H9 (cell line): ENCODE data around the gene RDH12. TPM values are rescaled to one million over a fixed set of nuclear protein-coding genes. Genes with fewer than 3 reads are reported as not detected.

Experiments
- DNase-seq: peaks from one replicate; pipeline ENCODE4 v3.0.0-alpha.2; 2017
- H2AFZ ChIP-seq: one replicate; pipeline ENCODE4 v1.6.1; 2013; ENCODE audit warnings: mild to moderate bottlenecking, low read length, control low read depth, moderate library complexity
- H2AK5ac ChIP-seq: 2 replicates; pipeline ENCODE4 v1.6.1; 2013; ENCODE audit warnings: low read length, control low read depth, mixed read lengths; ENCODE audit not compliant: insufficient read length
- H2BK120ac ChIP-seq: one replicate; pipeline ENCODE4 v1.6.1; 2013; ENCODE audit warnings: low read depth, mild to moderate bottlenecking, low read length, control low read depth, inconsistent platforms; ENCODE audit not compliant: poor library complexity, severe bottlenecking
- H2BK12ac ChIP-seq: 2 replicates; pipeline ENCODE4 v1.6.1; 2013; ENCODE audit warnings: low read length, control low read depth, mixed read lengths, low read depth; ENCODE audit not compliant: insufficient read length
- H2BK15ac ChIP-seq: 2 replicates; pipeline ENCODE4 v1.6.1; 2013; ENCODE audit warnings: low read depth, low read length, control low read depth
- H2BK20ac ChIP-seq: one replicate; pipeline ENCODE4 v1.6.1; 2013; ENCODE audit warnings: low read depth, mild to moderate bottlenecking, low read length, control low read depth, inconsistent platforms; ENCODE audit not compliant: poor library complexity, severe bottlenecking
- H2BK5ac ChIP-seq: 2 replicates; pipeline ENCODE4 v1.6.1; 2013; ENCODE audit warnings: low read length, control low read depth, mixed read lengths; ENCODE audit not compliant: insufficient read length
- H3K14ac ChIP-seq: 2 replicates; pipeline ENCODE4 v1.6.1; 2013; ENCODE audit warnings: low read length, control low read depth; ENCODE audit not compliant: insufficient read depth
- H3K18ac ChIP-seq: 2 replicates; pipeline ENCODE4 v1.6.1; 2013; ENCODE audit warnings: low read depth, mild to moderate bottlenecking, mixed read lengths, low read length, control low read depth; ENCODE audit not compliant: insufficient read length
- H3K23ac ChIP-seq: 2 replicates; pipeline ENCODE4 v1.6.1; 2013; ENCODE audit warnings: low read length, control low read depth, mixed read lengths, low read depth; ENCODE audit not compliant: insufficient read length
- H3K23me2 ChIP-seq: 2 replicates; pipeline ENCODE4 v1.6.1; 2013; ENCODE audit warnings: low read depth, mild to moderate bottlenecking, mixed read lengths, low read length, control low read depth; ENCODE audit not compliant: insufficient read length, poor library complexity, severe bottlenecking
- H3K27ac ChIP-seq: 2 replicates; pipeline ENCODE4 v1.5.1; 2013; ENCODE audit warnings: low read length, control low read depth, mixed read lengths, low read depth; ENCODE audit not compliant: insufficient read length
- H3K27me3 ChIP-seq: 2 replicates; pipeline ENCODE4 v1.6.1; 2013; ENCODE audit warnings: low read length, control low read depth, inconsistent platforms; ENCODE audit not compliant: insufficient read depth
- H3K4ac ChIP-seq: 2 replicates; pipeline ENCODE4 v1.6.1; 2013; ENCODE audit warnings: low read depth, mild to moderate bottlenecking, control low read depth, inconsistent platforms, low read length, moderate library complexity
- H3K4me1 ChIP-seq: 2 replicates; pipeline ENCODE4 v1.6.1; 2013; ENCODE audit warnings: low read length, control low read depth, inconsistent platforms; ENCODE audit not compliant: insufficient read depth
- H3K4me2 ChIP-seq: 2 replicates; pipeline ENCODE4 v1.6.1; 2013; ENCODE audit warnings: low read length, control low read depth, mixed read lengths; ENCODE audit not compliant: insufficient read length, insufficient read depth
- H3K56ac ChIP-seq: 2 replicates; pipeline ENCODE4 v1.6.1; 2013; ENCODE audit warnings: low read depth, mild to moderate bottlenecking, mixed read lengths, low read length, control low read depth; ENCODE audit not compliant: insufficient read length
- H3K79me1 ChIP-seq: 2 replicates; pipeline ENCODE4 v1.6.1; 2013; ENCODE audit warnings: low read depth, mild to moderate bottlenecking, moderate library complexity, low read length, control low read depth, inconsistent platforms; ENCODE audit not compliant: insufficient read depth, poor library complexity, severe bottlenecking
- H3K79me2 ChIP-seq: 2 replicates; pipeline ENCODE4 v1.6.1; 2013; ENCODE audit warnings: low read length, control low read depth, inconsistent platforms; ENCODE audit not compliant: insufficient read depth
- H3K9ac ChIP-seq: 2 replicates; pipeline ENCODE4 v1.6.1; 2013; ENCODE audit warnings: low read length, control low read depth, mixed read lengths; ENCODE audit not compliant: insufficient read length; ENCODE audit errors: extremely low read depth
- H3K9me3 ChIP-seq: one replicate; pipeline ENCODE4 v1.6.1; 2013; ENCODE audit warnings: low read depth, low read length, inconsistent platforms; ENCODE audit not compliant: control insufficient read depth
- H3T11ph ChIP-seq: one replicate; pipeline ENCODE4 v1.6.1; 2013; ENCODE audit warnings: mild to moderate bottlenecking, low read length, control low read depth, inconsistent platforms
- H4K20me1 ChIP-seq: one replicate; pipeline ENCODE4 v1.6.1; 2013; ENCODE audit not compliant: control insufficient read depth, insufficient read length, insufficient read depth
- H4K5ac ChIP-seq: 2 replicates; pipeline ENCODE4 v1.6.1; 2013; ENCODE audit warnings: low read depth, mild to moderate bottlenecking, mixed read lengths, low read length, control low read depth; ENCODE audit not compliant: insufficient read length
- H4K8ac ChIP-seq: replicated peaks from 2 replicates; pipeline ENCODE4 v1.6.1; 2013; ENCODE audit warnings: low read length, control low read depth, mixed read lengths, low read depth; ENCODE audit not compliant: insufficient read length
- H4K91ac ChIP-seq: 2 replicates; pipeline ENCODE4 v1.6.1; 2013; ENCODE audit warnings: low read depth, mild to moderate bottlenecking, moderate library complexity, mixed read lengths, low read length, control low read depth; ENCODE audit not compliant: insufficient read length
- H3K27ac Mint-ChIP-seq, 3 experiments: 2 replicates in 2 of 3; 3 replicates in 1 of 3; pipeline ENCODE4 v1.8.0; 2020 to 2021; ENCODE audit warnings: mixed read lengths in 3 of 3, mild to moderate bottlenecking in 1 of 3, moderate library complexity in 1 of 3
- H3K27me3 Mint-ChIP-seq: 2 replicates; pipeline ENCODE4 v1.8.0; 2021; ENCODE audit warnings: low read depth, mild to moderate bottlenecking, moderate library complexity, mixed read lengths
- H3K36me3 Mint-ChIP-seq, 3 experiments: 2 replicates in 2 of 3; 3 replicates in 1 of 3; pipeline ENCODE4 v1.8.0; 2020 to 2021; ENCODE audit warnings: low read depth in 3 of 3, mixed read lengths in 3 of 3; ENCODE audit not compliant: insufficient read depth in 1 of 3
- H3K4me1 Mint-ChIP-seq, 2 experiments: 2 replicates each; pipeline ENCODE4 v1.8.0; 2020; ENCODE audit warnings: mixed read lengths in 2 of 2
- H3K4me3 Mint-ChIP-seq, 2 experiments: 2 replicates in 1 of 2; 3 replicates in 1 of 2; pipeline ENCODE4 v1.8.0; 2020 to 2021; ENCODE audit warnings: mild to moderate bottlenecking in 2 of 2, mixed read lengths in 2 of 2, moderate library complexity in 1 of 2
- H3K9me3 Mint-ChIP-seq, 2 experiments: 2 replicates in 1 of 2; 3 replicates in 1 of 2; pipeline ENCODE4 v1.8.0; 2020; ENCODE audit warnings: mild to moderate bottlenecking in 2 of 2, mixed read lengths in 2 of 2, moderate library complexity in 1 of 2
- WGBS: extraction: QIAGEN DNeasy Blood & Tissue Kit; methylation state at CpG from one replicate; pipeline ENCODE4 v1.1.7; 2013; ENCODE audit warnings: missing lambda C conversion rate, low lambda C conversion rate, mixed read lengths; ENCODE audit not compliant: insufficient read length; ENCODE audit errors: extremely low coverage; 5-methylcytosine and 5-hydroxymethylcytosine counted together
- total RNA-seq: library from RNA; stranded (reverse); gene quantifications from 2 replicates; pipeline ENCODE4 v1.2.1, GENCODE V29; 2021
- TF ChIP-seq, protein P1 (sequence below): fragments of 200-600 bp; sonication (generic); conservative IDR thresholded peaks from 3 replicates; pipeline ENCODE4 v1.8.0; 2021; ENCODE audit warnings: antibody characterized with exemption, mild to moderate bottlenecking

RDH12 gene
- total RNA-seq, 1 experiment from 2014 or later = 0.74 TPM

- Histone ChIP-seq H3K9me3 (no peaks in the 10 kb centered on the region), H3K79me2 (no peaks in the 10 kb centered on the region), H3K79me1 (no peaks in the 10 kb centered on the region), H2AK5ac (no peak overlapping the region), H4K5ac (no peak overlapping the region), H2BK12ac (no peak overlapping the region), H2BK120ac (no peak overlapping the region), H4K91ac (no peak overlapping the region), H3K4me2 (no peak overlapping the region), H3K27ac (no peak overlapping the region), H3K14ac (no peak overlapping the region), H3K27me3 (no peaks in the 10 kb centered on the region), H2BK20ac (no peak overlapping the region), H3K56ac (no peak overlapping the region), H2AFZ (no peak overlapping the region), H3K23ac (no peak overlapping the region), H3K23me2 (no peaks in the 10 kb centered on the region), H3K18ac (no peak overlapping the region), H3K9ac (no peak overlapping the region), H4K8ac (no peak overlapping the region), H2BK5ac (no peak overlapping the region), H2BK15ac (no peak overlapping the region), H4K20me1 (no peaks in the 10 kb centered on the region), H3T11ph (no peak overlapping the region), H3K4ac (no peak overlapping the region), H3K4me1 (no peaks in the 10 kb centered on the region)
- Mint-ChIP-seq H3K36me3 (peaks cover 3 to 51% (median 32%) of the 10 kb centered on the region in 3 experiments; a peak in 6 of 7 replicates), H3K4me1 (no peaks in the 10 kb centered on the region), H3K27me3 (no peaks in the 10 kb centered on the region), H3K9me3 (no peaks in the 10 kb centered on the region), H3K4me3 (no peak overlapping the region), H3K27ac (no peak overlapping the region)
- TF ChIP-seq, protein P1, sequence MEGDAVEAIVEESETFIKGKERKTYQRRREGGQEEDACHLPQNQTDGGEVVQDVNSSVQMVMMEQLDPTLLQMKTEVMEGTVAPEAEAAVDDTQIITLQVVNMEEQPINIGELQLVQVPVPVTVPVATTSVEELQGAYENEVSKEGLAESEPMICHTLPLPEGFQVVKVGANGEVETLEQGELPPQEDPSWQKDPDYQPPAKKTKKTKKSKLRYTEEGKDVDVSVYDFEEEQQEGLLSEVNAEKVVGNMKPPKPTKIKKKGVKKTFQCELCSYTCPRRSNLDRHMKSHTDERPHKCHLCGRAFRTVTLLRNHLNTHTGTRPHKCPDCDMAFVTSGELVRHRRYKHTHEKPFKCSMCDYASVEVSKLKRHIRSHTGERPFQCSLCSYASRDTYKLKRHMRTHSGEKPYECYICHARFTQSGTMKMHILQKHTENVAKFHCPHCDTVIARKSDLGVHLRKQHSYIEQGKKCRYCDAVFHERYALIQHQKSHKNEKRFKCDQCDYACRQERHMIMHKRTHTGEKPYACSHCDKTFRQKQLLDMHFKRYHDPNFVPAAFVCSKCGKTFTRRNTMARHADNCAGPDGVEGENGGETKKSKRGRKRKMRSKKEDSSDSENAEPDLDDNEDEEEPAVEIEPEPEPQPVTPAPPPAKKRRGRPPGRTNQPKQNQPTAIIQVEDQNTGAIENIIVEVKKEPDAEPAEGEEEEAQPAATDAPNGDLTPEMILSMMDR = no peak
- WGBS = no CpG with 5 or more reads among the region's 5 CpGs
- DNase-seq = no peak
Observed at GRCh38 chr14:67762051-67762450, 60.4 kb downstream of the RDH12 start.
